Measurements from ENCODE around the gene NOL4L.
A peak's percentile ranks its signal among the peaks of the same experiment; 100 is the strongest.

NOL4L gene

DNA sequence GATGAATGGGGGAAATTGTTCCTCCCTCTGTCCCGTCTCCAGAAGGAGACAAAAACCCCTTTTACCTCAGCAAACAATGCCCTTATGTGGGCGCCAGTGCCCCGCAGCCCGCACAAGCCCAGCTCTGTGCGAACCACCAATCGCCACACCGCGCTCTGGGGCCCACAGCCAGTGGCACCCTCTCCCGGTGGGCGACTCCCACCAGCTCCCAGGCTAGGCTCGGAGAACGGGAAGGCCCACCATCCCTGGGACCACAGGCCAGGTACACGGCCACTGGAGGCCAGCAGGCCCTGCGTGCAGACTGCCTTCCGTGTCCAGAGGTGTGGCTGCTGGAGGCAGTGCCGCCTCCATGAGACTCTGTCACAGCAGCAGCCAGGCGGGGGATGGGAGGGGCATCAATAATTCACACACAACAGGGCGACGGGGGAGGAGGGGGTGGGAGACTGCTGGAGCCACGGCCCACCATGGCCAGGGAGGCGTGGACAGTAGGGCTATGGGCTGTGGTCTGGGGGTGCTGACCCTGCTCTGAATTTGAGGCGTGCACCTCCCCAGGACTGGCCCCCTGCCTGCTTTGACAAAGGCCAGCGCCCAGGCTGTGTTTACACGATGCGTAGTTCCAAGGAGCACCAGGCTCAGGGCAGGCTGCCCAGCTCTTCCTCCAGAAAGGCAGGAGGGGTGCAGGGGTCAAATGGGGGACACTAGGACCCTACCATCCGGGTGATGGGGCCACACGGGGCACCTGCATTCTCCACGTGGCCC lies 121.3 kb downstream of the NOL4L start:
- ATAC-seq (replicated peaks) (no peak), DNase-seq (no peak)
- Mint-ChIP-seq H3K4me3 (no peak overlapping the region), H3K4me1 (ENCODE audit: low read depth in 2 of 2) (peaks cover 3 to 7% of the 10 kb centered on the region in 2 donors), H3K27me3 (no peaks in the 10 kb centered on the region), H3K27ac (no peak overlapping the region), H3K36me3 (ENCODE audit: insufficient read depth) (peaks cover 33% of the 10 kb centered on the region), H3K9me3 (no peaks in the 10 kb centered on the region)

DNA sequence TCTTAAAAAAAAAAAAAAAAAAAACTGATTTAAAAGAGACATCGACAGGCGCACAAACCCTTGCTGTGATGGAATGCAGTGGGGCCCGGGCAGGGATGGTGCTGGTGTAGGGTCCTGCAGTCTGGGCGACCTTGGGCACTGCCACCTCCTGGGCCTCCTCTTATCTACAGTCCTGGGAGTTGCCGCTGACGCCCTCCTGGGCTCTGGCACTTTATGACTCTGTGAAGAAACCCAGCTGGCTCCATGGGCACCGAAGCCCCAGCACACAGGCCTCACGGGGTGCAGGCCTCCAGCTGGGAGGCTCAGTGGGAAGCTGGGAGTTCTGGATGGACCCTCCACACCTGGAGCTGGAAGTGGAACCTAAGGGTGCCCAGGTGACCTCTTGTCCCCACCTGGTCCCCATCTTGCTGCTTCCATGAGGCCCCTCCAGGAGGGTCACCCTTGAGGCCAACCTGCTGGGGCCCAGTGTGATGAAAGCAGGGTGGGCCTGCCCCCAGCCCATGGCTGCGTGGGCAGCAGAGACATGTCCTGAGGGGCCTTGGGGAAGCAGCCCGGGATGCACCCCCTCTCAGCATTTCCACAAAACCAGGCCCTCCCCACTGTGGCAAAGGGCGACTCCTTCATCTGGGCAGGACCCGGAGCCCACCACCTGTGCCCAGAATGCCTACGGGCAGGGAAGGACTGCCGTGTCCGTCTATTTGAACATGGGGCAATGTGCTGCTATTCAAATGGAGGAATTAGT lies 122.1 kb downstream of the NOL4L start:
- Mint-ChIP-seq H3K27me3 (no peaks in the 10 kb centered on the region), H3K4me1 (ENCODE audit: low read depth in 2 of 2) (peaks cover 8 to 15% of the 10 kb centered on the region in 2 donors), H3K27ac (peak overlapping the region in 1 of 2 donors; percentile 16), H3K36me3 (ENCODE audit: insufficient read depth) (peaks cover 33% of the 10 kb centered on the region), H3K9me3 (no peaks in the 10 kb centered on the region), H3K4me3 (no peak overlapping the region)
- DNase-seq (no peak), ATAC-seq (replicated peaks) (no peak)

DNA sequence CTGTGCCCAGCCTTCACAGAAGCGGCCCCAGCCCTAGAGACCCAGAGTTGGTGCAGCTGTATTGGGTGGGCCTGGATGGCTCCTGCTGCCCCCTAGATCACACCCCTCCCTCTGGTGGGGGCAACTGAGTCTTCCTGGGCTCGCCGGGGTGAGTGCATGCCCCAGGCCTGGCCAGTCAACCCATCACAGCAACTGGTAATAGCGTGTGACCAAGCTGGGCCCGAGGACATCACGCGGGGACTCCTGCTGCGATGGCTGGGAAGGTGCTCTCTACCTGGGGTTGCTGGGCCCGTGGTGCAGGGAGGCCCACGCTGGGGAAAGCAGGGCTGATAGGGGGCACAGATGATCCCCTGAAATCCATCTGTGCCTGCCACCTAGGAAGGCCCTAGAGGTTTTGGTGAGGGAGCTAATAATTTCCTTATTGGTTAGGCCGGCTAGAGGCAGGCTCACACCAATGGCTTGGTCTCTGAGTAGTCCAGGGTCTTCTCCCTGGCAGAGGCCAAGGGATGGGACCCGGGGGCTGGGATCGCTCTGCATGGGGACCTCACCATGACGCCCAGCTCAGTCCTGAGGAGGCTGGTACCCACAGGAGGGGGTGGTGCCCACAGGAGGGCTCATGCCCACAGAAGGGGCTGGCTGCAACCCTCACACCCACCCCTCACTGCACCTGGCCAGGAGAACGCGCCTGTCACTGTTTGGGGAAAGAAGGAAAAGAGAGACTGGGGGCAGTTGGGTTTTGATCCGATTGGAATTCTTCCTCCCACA lies 123.1 kb downstream of the NOL4L start:
- Mint-ChIP-seq H3K27me3 (no peaks in the 10 kb centered on the region), H3K4me3 (no peak overlapping the region), H3K36me3 (ENCODE audit: insufficient read depth) (peaks cover 28% of the 10 kb centered on the region), H3K27ac (peak overlapping the region in 1 of 2 donors; percentile 16), H3K9me3 (no peaks in the 10 kb centered on the region), H3K4me1 (ENCODE audit: low read depth in 2 of 2) (peaks cover 8 to 15% of the 10 kb centered on the region in 2 donors)
- DNase-seq = no peak
- no peak for ATAC-seq (replicated peaks)

DNA sequence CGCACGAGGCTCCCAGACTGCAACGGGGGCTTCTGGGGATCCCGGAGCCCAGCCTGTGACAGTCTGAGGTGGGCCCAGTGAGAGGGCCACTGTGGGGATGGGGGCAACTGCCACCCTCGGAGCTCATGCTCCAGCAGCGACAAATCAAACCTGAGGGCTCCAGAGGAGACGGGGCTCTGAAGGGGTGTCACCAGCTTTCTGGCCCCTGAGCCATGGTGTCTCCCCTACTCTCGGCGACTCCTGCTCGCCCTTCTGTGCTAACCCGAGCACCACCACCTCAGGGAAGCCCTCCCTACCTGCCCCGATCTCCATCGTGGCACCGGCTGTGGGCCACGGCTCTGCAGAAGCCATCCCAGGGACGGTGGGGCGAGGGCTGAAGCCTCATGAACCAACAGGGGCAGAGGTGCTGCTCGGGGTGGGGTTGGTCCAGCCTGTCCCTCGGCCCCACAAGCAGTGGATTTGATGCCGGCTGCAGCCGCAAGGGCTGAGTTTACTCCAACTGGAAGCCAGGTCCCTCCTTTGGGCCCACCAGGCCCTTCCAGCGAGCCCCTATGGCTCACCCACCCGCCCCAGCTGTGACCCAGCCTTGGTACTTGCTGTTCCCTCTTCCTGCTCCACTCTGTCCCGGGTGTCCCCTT lies 124.3 kb downstream of the NOL4L start:
- ATAC-seq (replicated peaks) = no peak
- peak overlapping the region in 1 of 2 donors; percentile 22 for H3K27ac Mint-ChIP-seq
- H3K27me3 Mint-ChIP-seq = no peaks in the 10 kb centered on the region
- peaks cover 8 to 15% of the 10 kb centered on the region in 2 donors for H3K4me1 Mint-ChIP-seq (ENCODE audit: low read depth in 2 of 2)
- H3K9me3 Mint-ChIP-seq = no peaks in the 10 kb centered on the region
- no peak for DNase-seq
- H3K36me3 Mint-ChIP-seq (ENCODE audit: insufficient read depth) = peaks cover 23% of the 10 kb centered on the region
- no peak overlapping the region for H3K4me3 Mint-ChIP-seq

DNA sequence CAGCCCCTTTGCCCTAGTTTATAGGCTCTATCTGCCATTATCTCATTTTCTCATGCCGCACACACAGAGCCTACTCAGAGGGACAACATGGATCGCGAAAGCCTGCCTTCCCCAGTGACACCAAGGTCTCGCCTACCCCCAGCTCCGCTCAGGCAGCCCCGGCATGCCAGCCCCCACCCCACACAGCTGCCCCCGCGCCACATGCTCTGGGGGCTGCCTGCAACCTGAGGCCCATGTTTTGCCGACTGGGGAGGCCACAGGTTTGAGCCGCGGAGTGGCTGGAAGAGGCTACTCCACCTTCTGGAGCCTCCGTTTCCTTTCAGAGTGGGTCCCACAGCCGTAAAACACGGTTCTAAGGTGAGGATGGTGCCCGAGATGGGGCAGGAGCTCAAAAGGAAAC lies 124.9 kb downstream of the NOL4L start:
- Mint-ChIP-seq H3K27me3 (no peaks in the 10 kb centered on the region), H3K36me3 (ENCODE audit: insufficient read depth) (peaks cover 20% of the 10 kb centered on the region), H3K27ac (peak overlapping the region in 1 of 2 donors; percentile 22), H3K9me3 (no peaks in the 10 kb centered on the region), H3K4me3 (no peak overlapping the region), H3K4me1 (ENCODE audit: low read depth in 2 of 2) (peaks cover 9 to 15% of the 10 kb centered on the region in 2 donors)
- DNase-seq = no peak
- ATAC-seq (replicated peaks) = no peak

DNA sequence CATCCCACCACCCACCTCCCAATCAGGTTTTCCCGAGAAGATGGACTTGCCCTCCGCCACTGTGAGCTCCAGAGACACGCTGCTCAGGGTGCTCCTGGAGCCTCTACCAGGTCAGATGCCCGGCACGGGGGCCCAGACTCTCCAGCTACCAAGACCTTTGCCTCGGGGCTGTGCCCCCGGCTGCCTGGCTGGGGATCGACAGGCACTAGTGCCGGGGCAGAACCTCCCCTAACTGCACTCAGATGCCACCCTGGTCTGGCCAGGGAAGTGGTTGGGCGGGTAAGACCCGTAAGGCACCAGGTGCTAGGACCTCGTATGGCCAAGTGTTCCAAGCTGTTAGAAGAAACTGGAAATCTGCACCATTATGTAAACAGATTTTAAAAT lies 126.3 kb downstream of the NOL4L start:
- DNase-seq (no peak), ATAC-seq (replicated peaks) (no peak)
- H3K36me3 Mint-ChIP-seq (ENCODE audit: insufficient read depth) = peaks cover 24% of the 10 kb centered on the region
- H3K27me3 Mint-ChIP-seq = no peaks in the 10 kb centered on the region
- H3K4me3 Mint-ChIP-seq = no peak overlapping the region
- no peaks in the 10 kb centered on the region for H3K9me3 Mint-ChIP-seq
- peaks cover 12 to 17% of the 10 kb centered on the region in 2 donors for H3K4me1 Mint-ChIP-seq (ENCODE audit: low read depth in 2 of 2)
- H3K27ac Mint-ChIP-seq = peak overlapping the region; percentile 89

DNA sequence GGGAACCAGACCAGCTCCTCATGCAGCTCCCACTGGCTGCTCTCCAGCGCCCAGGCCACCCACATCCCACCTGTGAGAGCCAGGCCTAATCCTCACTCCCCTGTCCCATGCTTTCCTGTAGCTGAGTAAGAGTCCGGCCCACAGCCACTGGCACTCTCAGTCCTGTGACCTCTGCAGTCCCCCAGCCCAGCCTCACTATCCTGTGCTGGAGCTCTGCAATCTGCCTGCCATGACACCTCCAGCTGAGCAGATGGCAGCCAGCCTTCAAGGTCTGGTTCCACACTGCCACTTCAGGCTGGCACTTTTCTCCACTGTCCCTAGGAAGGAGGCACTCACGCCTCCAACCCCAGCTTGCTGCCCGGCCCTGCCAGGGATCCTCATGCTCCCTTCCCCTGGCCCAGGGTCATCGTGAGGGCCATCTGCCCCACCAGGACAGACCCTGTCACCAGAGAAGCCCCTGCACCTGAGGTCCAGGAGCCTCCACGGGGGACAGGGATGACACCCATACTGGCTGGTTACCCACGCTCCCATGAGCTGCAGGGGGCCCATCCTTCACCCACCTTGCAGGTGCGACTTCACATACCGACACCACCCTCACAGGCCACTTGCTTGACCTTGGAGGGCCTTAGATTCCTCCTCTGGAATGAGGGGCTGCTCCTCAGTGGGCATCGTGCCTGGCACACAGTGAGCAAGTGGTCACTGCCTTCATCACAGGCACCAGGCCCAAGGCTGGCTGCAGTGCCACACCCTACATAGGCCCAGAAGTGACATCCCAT lies 126.9 kb downstream of the NOL4L start:
- DNase-seq (no peak), ATAC-seq (replicated peaks) (no peak)
- peak overlapping the region; percentile 8 to 14 for H3K4me3 Mint-ChIP-seq
- no peaks in the 10 kb centered on the region for H3K27me3 Mint-ChIP-seq
- peaks cover 12 to 17% of the 10 kb centered on the region in 2 donors for H3K4me1 Mint-ChIP-seq (ENCODE audit: low read depth in 2 of 2)
- H3K27ac Mint-ChIP-seq = peak overlapping the region; percentile 89
- peaks cover 25% of the 10 kb centered on the region for H3K36me3 Mint-ChIP-seq (ENCODE audit: insufficient read depth)
- no peaks in the 10 kb centered on the region for H3K9me3 Mint-ChIP-seq

DNA sequence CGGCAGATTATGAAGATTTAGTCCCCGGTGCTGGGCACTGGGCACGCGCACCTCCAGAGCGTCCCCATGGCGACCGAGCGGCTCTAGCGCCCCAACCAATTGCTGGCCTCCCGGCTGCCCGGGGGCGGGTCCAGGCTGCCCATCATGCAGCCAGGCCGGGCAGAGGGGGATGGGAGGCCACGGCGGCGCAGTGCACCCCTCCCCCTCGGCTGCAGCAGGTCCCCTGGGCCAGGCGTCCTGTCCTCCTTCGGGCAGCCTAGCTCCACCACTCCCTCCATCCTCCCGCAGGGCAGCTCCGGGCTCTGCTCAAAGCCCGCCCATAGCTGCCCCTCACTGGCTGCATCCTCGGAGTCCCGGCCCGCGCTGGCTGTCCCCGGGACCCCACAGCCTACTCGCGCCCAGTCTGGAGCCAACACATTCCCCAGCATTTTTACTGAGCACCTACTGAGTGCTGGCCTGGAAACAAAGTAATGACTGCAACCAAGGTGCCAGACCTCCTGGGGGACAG lies 127.6 kb downstream of the NOL4L start:
- Mint-ChIP-seq H3K27me3 (no peaks in the 10 kb centered on the region), H3K9me3 (no peaks in the 10 kb centered on the region), H3K27ac (peak overlapping the region; percentile 89), H3K4me3 (no peak overlapping the region), H3K36me3 (ENCODE audit: insufficient read depth) (peaks cover 30% of the 10 kb centered on the region), H3K4me1 (ENCODE audit: low read depth in 2 of 2) (peaks cover 16 to 17% of the 10 kb centered on the region in 2 donors)
- ATAC-seq (replicated peaks) (no peak), DNase-seq (no peak)

DNA sequence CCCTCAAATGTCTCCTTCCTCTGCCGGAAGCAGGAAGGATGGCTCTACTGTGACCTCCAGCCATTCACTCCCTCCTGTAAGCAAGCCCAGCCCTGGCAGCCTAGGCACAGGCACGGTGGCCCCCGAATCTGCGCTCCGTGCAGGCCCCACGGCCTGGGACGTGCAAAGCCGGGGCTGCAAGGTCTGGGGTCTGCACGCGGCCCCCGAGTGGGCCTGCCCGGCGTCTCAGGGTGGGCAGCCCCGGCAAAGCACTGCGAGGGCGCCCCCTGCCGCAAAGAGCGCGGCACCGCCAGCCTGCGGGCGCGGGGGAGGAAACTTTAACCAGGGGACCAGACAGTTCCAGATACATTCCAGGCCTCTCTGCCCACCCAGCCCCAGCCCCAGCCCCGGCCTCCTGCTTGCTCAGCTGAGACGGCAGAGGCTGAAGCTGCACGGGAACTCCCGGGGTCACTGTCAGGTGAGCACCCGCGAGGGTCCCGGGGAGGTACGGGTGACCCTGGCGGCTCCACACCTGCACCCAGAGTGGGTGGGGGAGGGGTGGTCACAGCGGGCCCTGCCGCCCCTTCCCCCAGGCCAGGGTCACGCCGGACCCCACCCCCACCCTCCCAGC lies 128.2 kb downstream of the NOL4L start:
- peaks cover 14% of the 10 kb centered on the region in 2 donors for H3K4me1 Mint-ChIP-seq (ENCODE audit: low read depth in 2 of 2)
- H3K4me3 Mint-ChIP-seq = no peak overlapping the region
- H3K27ac Mint-ChIP-seq = peak overlapping the region in 1 of 2 donors; percentile 28
- H3K9me3 Mint-ChIP-seq = no peaks in the 10 kb centered on the region
- no peak for DNase-seq
- H3K27me3 Mint-ChIP-seq = no peaks in the 10 kb centered on the region
- ATAC-seq (replicated peaks) = peak; percentile 42
- peaks cover 29% of the 10 kb centered on the region for H3K36me3 Mint-ChIP-seq (ENCODE audit: insufficient read depth)

DNA sequence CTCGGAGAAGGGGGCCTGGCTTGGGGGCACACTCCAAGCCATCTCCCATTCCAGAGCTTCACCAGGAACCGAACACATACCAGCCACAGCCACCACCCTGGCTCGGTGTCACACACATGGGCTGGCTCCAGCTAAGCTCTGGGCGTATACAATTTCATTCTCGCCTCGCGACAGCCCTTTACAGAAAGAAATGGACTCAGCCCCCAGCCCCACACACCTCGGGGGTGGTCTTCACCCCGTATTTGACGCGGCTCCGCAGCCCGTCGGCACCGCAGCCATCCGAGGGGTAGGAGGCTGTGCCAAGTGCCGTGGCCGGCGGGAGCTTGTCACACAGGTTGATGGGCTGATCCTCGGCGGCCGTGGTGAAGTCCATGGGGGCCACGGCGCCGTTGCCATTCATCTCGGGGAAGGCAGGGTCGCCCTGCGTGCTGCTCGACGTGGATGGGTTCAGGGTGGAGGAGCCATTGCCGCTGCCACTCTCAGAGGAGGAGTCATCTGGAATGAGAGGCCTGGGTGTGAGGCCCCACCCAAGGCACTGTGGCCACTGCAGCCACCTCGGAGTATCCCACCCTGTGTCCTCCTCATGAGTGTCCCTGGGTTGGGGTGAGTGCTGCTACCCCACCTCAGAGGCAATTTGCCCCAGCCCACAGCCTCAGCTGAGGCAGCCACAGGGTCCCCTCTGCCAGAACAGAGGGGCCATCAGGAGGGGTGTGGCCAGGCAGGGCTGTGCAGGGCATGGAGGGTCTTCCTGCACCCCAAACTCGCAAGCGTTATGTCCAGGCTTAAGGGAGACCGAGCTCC lies 129.0 kb downstream of the NOL4L start:
- H3K4me3 Mint-ChIP-seq = no peak overlapping the region
- peak overlapping the region; percentile 28 to 88 for H3K27ac Mint-ChIP-seq
- H3K27me3 Mint-ChIP-seq = no peaks in the 10 kb centered on the region
- peaks cover 14 to 18% of the 10 kb centered on the region in 2 donors for H3K4me1 Mint-ChIP-seq (ENCODE audit: low read depth in 2 of 2)
- H3K9me3 Mint-ChIP-seq = no peaks in the 10 kb centered on the region
- H3K36me3 Mint-ChIP-seq (ENCODE audit: insufficient read depth) = peaks cover 35% of the 10 kb centered on the region
- DNase-seq = no peak
- ATAC-seq (replicated peaks) = no peak

DNA sequence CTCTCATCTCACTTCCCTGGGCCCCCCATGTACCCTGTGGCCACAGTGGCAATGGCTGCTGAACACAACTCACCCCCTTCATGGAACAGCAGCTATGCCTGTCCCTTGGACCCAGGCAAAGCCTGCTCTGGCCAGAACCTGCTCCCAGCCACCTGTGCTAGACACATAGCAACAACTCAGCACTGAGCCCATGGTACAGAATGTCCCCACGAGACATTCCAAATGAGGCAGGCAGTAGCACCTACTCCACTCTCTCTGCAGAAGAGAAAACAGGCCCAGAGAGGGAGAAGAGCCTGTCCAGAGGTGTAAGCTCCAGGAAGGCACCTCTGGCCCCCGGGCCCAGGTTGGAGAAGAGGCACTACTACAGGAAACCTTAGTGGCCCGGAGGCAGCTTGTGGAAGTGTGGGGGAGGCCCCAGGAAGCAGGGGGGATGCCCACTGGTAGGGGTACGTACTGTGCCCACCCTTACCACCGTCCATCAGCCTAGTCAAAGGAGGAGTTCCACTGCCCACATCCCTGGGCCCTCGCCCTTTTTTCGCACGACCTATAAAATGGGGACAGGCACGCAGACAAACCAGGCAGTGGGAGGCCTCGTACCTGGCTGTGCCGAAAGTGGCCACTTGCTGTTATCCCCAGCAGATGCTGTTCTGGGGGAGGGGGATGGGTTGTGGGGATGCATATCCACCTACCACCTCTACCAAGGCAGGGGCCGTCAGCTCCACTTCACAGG lies 129.8 kb downstream of the NOL4L start:
- Mint-ChIP-seq H3K27me3 (no peaks in the 10 kb centered on the region), H3K27ac (peak overlapping the region; percentile 73 to 88), H3K4me3 (no peak overlapping the region), H3K9me3 (no peaks in the 10 kb centered on the region), H3K36me3 (ENCODE audit: insufficient read depth) (peaks cover 36% of the 10 kb centered on the region), H3K4me1 (ENCODE audit: low read depth in 2 of 2) (peaks cover 14 to 19% of the 10 kb centered on the region in 2 donors)
- DNase-seq = no peak
- ATAC-seq (replicated peaks) = no peak

Measured in effector memory CD8-positive, alpha-beta T cell (primary cell).